ENCODE results near the gene ADAMTS9.

- TF ChIP-seq POLR2A (IDR thresholded peaks at IDR 0.05; ENCODE audit: low read depth, low read length) = no peak
- no peak for TF ChIP-seq CHD1 (IDR thresholded peaks at IDR 0.05; ENCODE audit: low read depth, low read length)
- TF ChIP-seq NFIC (IDR thresholded peaks at IDR 0.05; ENCODE audit: low read depth, low read length) = no peak
- TF ChIP-seq CEBPB (IDR thresholded peaks at IDR 0.05; ENCODE audit: borderline replicate concordance in 1 of 2, low read depth in 2 of 2, low read length in 2 of 2) = no peak
- no peak for TF ChIP-seq CUX1 (IDR thresholded peaks at IDR 0.05; ENCODE audit: insufficient replicate concordance, low read depth, low read length)
- no peak for TF ChIP-seq JUND (IDR thresholded peaks at IDR 0.05; ENCODE audit: low read depth, low read length)
- TF ChIP-seq ATF2 (IDR thresholded peaks at IDR 0.05; ENCODE audit: low read length) = no peak
- TF ChIP-seq GABPA (IDR thresholded peaks at IDR 0.05; ENCODE audit: low read depth) = no peak
Observed at GRCh38 chr3:64552966-64553365, 134.8 kb downstream of the ADAMTS9 start.
